SK-N-SH treated with all-trans-retinoic acid at 6 μM for 48 hours (cell line): ENCODE data around the gene RBPJ.

Experiments used
- ATAC-seq: fragments of 200-7000 bp; cut with Tn5 transposase; 3 replicates; pipeline ENCODE4 v1.9.1; 2020; ENCODE audit warnings: mild to moderate bottlenecking, moderate library complexity
- ARNTL ChIP-seq: fragments of 450-650 bp; formaldehyde crosslinking; IDR thresholded peaks from 2 replicates; pipeline ENCODE4 v1.5.0; 2020; ENCODE audit warnings: low read depth, mild to moderate bottlenecking, moderate library complexity, borderline replicate concordance
- BACH2 ChIP-seq: fragments of 250-450 bp; sonication (Bioruptor Pico); IDR thresholded peaks from 2 replicates; pipeline ENCODE4 v1.9.0; 2021; ENCODE audit warnings: mild to moderate bottlenecking, borderline replicate concordance
- CREB5 ChIP-seq: fragments of 250-450 bp; sonication (Bioruptor Pico); IDR thresholded peaks from 2 replicates; pipeline ENCODE4 v1.5.1; 2020; ENCODE audit warnings: low read depth, mild to moderate bottlenecking, moderate library complexity
- CSDC2 ChIP-seq: fragments of 250-450 bp; sonication (Bioruptor Pico); IDR thresholded peaks from 2 replicates; pipeline ENCODE4 v1.5.0; 2020; ENCODE audit warnings: mild to moderate bottlenecking, moderate library complexity
- ESRRG ChIP-seq: fragments of 250-450 bp; sonication (Bioruptor Pico); IDR thresholded peaks from 2 replicates; pipeline ENCODE4 v1.6.1; 2021; ENCODE audit warnings: mild to moderate bottlenecking
- GLIS3 ChIP-seq: fragments of 250-450 bp; sonication (Bioruptor Pico); IDR thresholded peaks from 2 replicates; pipeline ENCODE4 v1.5.0; 2020; ENCODE audit warnings: mild to moderate bottlenecking, moderate library complexity
- ISL1 ChIP-seq: fragments of 250-450 bp; sonication (Bioruptor Pico); IDR thresholded peaks from 2 replicates; pipeline ENCODE4 v2.1.2; 2022; ENCODE audit warnings: mild to moderate bottlenecking, moderate library complexity
- OSR1 ChIP-seq: fragments of 250-450 bp; sonication (Bioruptor Pico); IDR thresholded peaks from 2 replicates; pipeline ENCODE4 v1.8.0; 2022; ENCODE audit warnings: moderate library complexity, mild to moderate bottlenecking, inconsistent platforms
- PATZ1 ChIP-seq: fragments of 250-450 bp; sonication (Bioruptor Pico); IDR thresholded peaks from 2 replicates; pipeline ENCODE4 v1.8.0; 2020; ENCODE audit warnings: mild to moderate bottlenecking, moderate library complexity, borderline replicate concordance
- POU6F1 ChIP-seq: fragments of 250-450 bp; sonication (Bioruptor Pico); IDR thresholded peaks from 2 replicates; pipeline ENCODE4 v1.8.0; 2021; ENCODE audit warnings: low read depth, mild to moderate bottlenecking, moderate library complexity, borderline replicate concordance
- PPARA ChIP-seq: fragments of 250-450 bp; sonication (Bioruptor Pico); IDR thresholded peaks from 2 replicates; pipeline ENCODE4 v1.5.0; 2020; ENCODE audit warnings: mild to moderate bottlenecking, borderline replicate concordance
- RARB ChIP-seq: fragments of 250-450 bp; sonication (Bioruptor Pico); IDR thresholded peaks from 2 replicates; pipeline ENCODE4 v1.8.0; 2021; ENCODE audit warnings: mild to moderate bottlenecking, moderate library complexity
- TCF4 ChIP-seq: fragments of 250-450 bp; sonication (Bioruptor Pico); IDR thresholded peaks from 2 replicates; pipeline ENCODE4 v1.8.0; 2021; ENCODE audit warnings: mild to moderate bottlenecking, moderate library complexity, borderline replicate concordance
- TSHZ2 ChIP-seq: fragments of 250-450 bp; sonication (Bioruptor Pico); IDR thresholded peaks from 2 replicates; pipeline ENCODE4 v1.5.0; 2020; ENCODE audit warnings: mild to moderate bottlenecking, moderate library complexity
- ZC3H10 ChIP-seq: fragments of 250-450 bp; sonication (Bioruptor Pico); IDR thresholded peaks from 2 replicates; pipeline ENCODE4 v1.5.1; 2021; ENCODE audit warnings: mild to moderate bottlenecking, moderate library complexity
- ZFP3 ChIP-seq: fragments of 250-450 bp; sonication (Bioruptor Pico); IDR thresholded peaks from 2 replicates; pipeline ENCODE4 v1.5.0; 2020; ENCODE audit warnings: mild to moderate bottlenecking, moderate library complexity
- ZFP30 ChIP-seq: fragments of 450-650 bp; formaldehyde crosslinking; IDR thresholded peaks from 2 replicates; pipeline ENCODE4 v1.5.0; 2022; ENCODE audit warnings: mild to moderate bottlenecking, moderate library complexity
- ZNF565 ChIP-seq: fragments of 450-650 bp; formaldehyde crosslinking; conservative IDR thresholded peaks from 2 replicates; pipeline ENCODE4 v1.5.0; 2020; ENCODE audit warnings: low read depth, mild to moderate bottlenecking, moderate library complexity
- ZNF70 ChIP-seq: fragments of 450-650 bp; formaldehyde crosslinking; IDR thresholded peaks from 2 replicates; pipeline ENCODE4 v1.5.0; 2020; ENCODE audit warnings: mild to moderate bottlenecking, moderate library complexity
- ZNF8 ChIP-seq: fragments of 450-650 bp; formaldehyde crosslinking; IDR thresholded peaks from 2 replicates; pipeline ENCODE4 v1.5.0; 2020; ENCODE audit warnings: mild to moderate bottlenecking, moderate library complexity

Gene RBPJ

GRCh38 chr4:26342328-26343037 lies 21.7 kb downstream of the RBPJ start:
- TF ChIP-seq BACH2 (CRISPR knock-in tag) = no peak
- TF ChIP-seq RARB (CRISPR knock-in tag) = no peak
- peak; percentile 97 for ATAC-seq

- peak; percentile 52 for TF ChIP-seq ISL1 (CRISPR knock-in tag)
- no peak for TF ChIP-seq POU6F1 (CRISPR knock-in tag)
- TF ChIP-seq, all 23 proteins: peak for 1
Observed at GRCh38 chr4:26343038-26343398, 22.2 kb downstream of the RBPJ start.

GRCh38 chr4:26344901-26345564 lies 24.2 kb downstream of the RBPJ start:
- TF ChIP-seq CREB5 (CRISPR knock-in tag) (no peak), ESRRG (CRISPR knock-in tag) (no peak), BACH2 (CRISPR knock-in tag) (no peak), POU6F1 (CRISPR knock-in tag) (no peak), PPARA (no peak), CSDC2 (CRISPR knock-in tag) (no peak), OSR1 (CRISPR knock-in tag) (no peak), GLIS3 (CRISPR knock-in tag) (no peak), ZNF8 (CRISPR knock-in tag) (no peak), ZNF565 (CRISPR knock-in tag) (no peak), ZFP3 (CRISPR knock-in tag) (no peak), ZFP30 (no peak), ISL1 (CRISPR knock-in tag) (no peak), ZC3H10 (no peak), PATZ1 (CRISPR knock-in tag) (no peak), TCF4 (CRISPR knock-in tag) (no peak), RARB (CRISPR knock-in tag) (no peak), ZNF70 (CRISPR knock-in tag) (no peak), ARNTL (no peak), TSHZ2 (CRISPR knock-in tag) (no peak)
- TF ChIP-seq, all 23 proteins: peak for 0
- ATAC-seq = no peak

More at GRCh38 chr4:26343038-26343398, 22.2 kb downstream of the RBPJ start:
- ATAC-seq = peak; percentile 63
